ENCODE measurements around the gene ZBTB16. TPM values are rescaled to one million over a fixed set of nuclear protein-coding genes. Genes with fewer than 3 reads are reported as not detected.

ZBTB16 gene
- total RNA-seq, 1 donor: under 0.01 TPM

DNA sequence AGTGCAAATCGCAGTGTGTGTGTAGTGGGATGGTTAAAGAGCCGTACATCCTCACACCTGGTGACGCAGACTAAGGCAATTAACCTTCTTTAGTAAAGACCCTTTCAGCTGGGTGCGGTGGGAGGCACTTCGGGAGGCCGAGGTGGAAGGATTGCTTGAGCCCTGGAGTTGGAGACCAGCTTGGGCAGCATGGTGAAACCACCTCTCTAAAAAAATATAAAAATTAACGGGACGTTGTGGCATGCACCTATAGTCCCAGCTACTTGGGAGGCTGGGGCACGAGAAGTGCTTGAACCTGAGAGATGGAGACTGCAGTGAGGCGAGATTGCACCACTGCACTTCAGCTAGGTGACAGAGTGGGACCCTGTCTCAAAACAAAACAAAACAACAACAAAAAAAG, 31.5 kb downstream of the ZBTB16 start:
- Histone ChIP-seq H3K9me3 (ENCODE audit: low read depth, low read length) (no peaks in the 10 kb centered on the region), H4K20me1 (ENCODE audit: insufficient read depth, low read length) (no peaks in the 10 kb centered on the region), H3K4me3 (ENCODE audit: insufficient read depth, low read length) (no peak overlapping the region), H3K27me3 (ENCODE audit: insufficient read depth, low read length) (no peaks in the 10 kb centered on the region), H3K36me3 (ENCODE audit: insufficient read depth, low read length) (no peaks in the 10 kb centered on the region), H3K4me1 (ENCODE audit: insufficient read depth, low read length) (no peaks in the 10 kb centered on the region), H3K27ac (ENCODE audit: low read depth, low read length) (no peak overlapping the region), H3K4me2 (ENCODE audit: insufficient read depth, low read length) (no peak overlapping the region), H2AFZ (ENCODE audit: low read length) (no peak overlapping the region), H3K79me2 (ENCODE audit: insufficient read depth, low read length) (no peaks in the 10 kb centered on the region)
- DNase-seq (ENCODE audit: insufficient read length, low spot score, missing footprints): no peak
- TF ChIP-seq, protein P1, sequence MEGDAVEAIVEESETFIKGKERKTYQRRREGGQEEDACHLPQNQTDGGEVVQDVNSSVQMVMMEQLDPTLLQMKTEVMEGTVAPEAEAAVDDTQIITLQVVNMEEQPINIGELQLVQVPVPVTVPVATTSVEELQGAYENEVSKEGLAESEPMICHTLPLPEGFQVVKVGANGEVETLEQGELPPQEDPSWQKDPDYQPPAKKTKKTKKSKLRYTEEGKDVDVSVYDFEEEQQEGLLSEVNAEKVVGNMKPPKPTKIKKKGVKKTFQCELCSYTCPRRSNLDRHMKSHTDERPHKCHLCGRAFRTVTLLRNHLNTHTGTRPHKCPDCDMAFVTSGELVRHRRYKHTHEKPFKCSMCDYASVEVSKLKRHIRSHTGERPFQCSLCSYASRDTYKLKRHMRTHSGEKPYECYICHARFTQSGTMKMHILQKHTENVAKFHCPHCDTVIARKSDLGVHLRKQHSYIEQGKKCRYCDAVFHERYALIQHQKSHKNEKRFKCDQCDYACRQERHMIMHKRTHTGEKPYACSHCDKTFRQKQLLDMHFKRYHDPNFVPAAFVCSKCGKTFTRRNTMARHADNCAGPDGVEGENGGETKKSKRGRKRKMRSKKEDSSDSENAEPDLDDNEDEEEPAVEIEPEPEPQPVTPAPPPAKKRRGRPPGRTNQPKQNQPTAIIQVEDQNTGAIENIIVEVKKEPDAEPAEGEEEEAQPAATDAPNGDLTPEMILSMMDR (IDR thresholded peaks at IDR 0.05; ENCODE audit: extremely low read depth, low read depth, low read length): no peak

- no peaks in the 10 kb centered on the region for H3K4me1 ChIP-seq (ENCODE audit: insufficient read depth, low read length)
- no peaks in the 10 kb centered on the region for H3K9me3 ChIP-seq (ENCODE audit: low read depth, low read length)
- no peak for DNase-seq (ENCODE audit: insufficient read length, low spot score, missing footprints)
- TF ChIP-seq, protein P1 (IDR thresholded peaks at IDR 0.05; ENCODE audit: extremely low read depth, low read depth, low read length): no peak
- no peak overlapping the region for H3K27ac ChIP-seq (ENCODE audit: low read depth, low read length)
- H3K36me3 ChIP-seq (ENCODE audit: insufficient read depth, low read length): no peaks in the 10 kb centered on the region
- H3K27me3 ChIP-seq (ENCODE audit: insufficient read depth, low read length): no peaks in the 10 kb centered on the region
- H3K4me3 ChIP-seq (ENCODE audit: insufficient read depth, low read length): no peak overlapping the region
- no peaks in the 10 kb centered on the region for H4K20me1 ChIP-seq (ENCODE audit: insufficient read depth, low read length)
- H3K4me2 ChIP-seq (ENCODE audit: insufficient read depth, low read length): no peak overlapping the region
- no peaks in the 10 kb centered on the region for H3K79me2 ChIP-seq (ENCODE audit: insufficient read depth, low read length)
- no peak overlapping the region for H2AFZ ChIP-seq (ENCODE audit: low read length)
Observed at GRCh38 chr11:114091516-114092397, 32.2 kb downstream of the ZBTB16 start.

DNA sequence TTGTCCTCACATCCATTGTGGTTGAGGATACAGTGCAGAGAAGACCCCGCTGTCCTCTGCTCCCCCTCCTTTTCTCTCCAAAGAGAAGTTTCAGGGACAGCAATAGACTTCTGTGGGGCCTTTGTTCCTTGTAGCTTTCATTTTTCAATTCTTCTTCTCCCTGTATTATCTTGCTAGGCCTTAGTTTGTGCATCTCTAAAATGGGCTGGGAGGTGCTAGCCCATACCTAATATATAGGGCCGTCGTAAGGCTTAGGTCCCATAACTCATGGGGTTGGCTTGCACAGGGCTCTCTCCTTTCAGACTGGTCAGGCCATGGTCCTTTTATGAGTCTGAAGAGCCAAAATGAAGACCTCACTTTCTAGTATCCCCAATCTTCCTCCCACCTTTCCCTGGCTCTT, 33.0 kb downstream of the ZBTB16 start:
- H3K4me1 ChIP-seq (ENCODE audit: insufficient read depth, low read length): no peaks in the 10 kb centered on the region
- H3K4me3 ChIP-seq (ENCODE audit: insufficient read depth, low read length): no peak overlapping the region
- H3K9me3 ChIP-seq (ENCODE audit: low read depth, low read length): no peaks in the 10 kb centered on the region
- no peaks in the 10 kb centered on the region for H4K20me1 ChIP-seq (ENCODE audit: insufficient read depth, low read length)
- H3K4me2 ChIP-seq (ENCODE audit: insufficient read depth, low read length): no peak overlapping the region
- no peak for DNase-seq (ENCODE audit: insufficient read length, low spot score, missing footprints)
- H3K36me3 ChIP-seq (ENCODE audit: insufficient read depth, low read length): no peaks in the 10 kb centered on the region
- TF ChIP-seq, protein P1 (IDR thresholded peaks at IDR 0.05; ENCODE audit: extremely low read depth, low read depth, low read length): no peak
- no peaks in the 10 kb centered on the region for H3K79me2 ChIP-seq (ENCODE audit: insufficient read depth, low read length)
- H2AFZ ChIP-seq (ENCODE audit: low read length): no peak overlapping the region
- H3K27ac ChIP-seq (ENCODE audit: low read depth, low read length): no peak overlapping the region
- no peaks in the 10 kb centered on the region for H3K27me3 ChIP-seq (ENCODE audit: insufficient read depth, low read length)

DNA sequence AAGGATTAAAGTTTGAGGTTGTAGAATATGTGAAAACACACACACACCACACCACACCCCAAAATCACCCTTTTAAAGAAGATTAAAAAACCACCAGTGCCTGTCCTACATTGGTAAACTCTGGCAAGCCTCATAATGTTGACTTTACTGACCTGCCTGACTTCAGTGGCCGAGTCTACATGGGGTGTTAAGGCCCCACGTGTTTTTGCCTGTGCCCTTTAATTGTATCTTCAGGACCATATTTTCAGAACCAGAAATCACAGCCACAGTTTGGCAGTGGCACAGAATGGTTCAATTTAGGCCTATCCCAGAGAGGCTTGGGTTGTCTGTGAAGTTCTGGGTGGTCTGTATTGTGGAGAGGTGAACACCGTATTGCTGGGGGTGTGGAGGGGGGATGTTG, 33.4 kb downstream of the ZBTB16 start:
- Histone ChIP-seq H3K4me2 (ENCODE audit: insufficient read depth, low read length) (no peak overlapping the region), H3K9me3 (ENCODE audit: low read depth, low read length) (no peaks in the 10 kb centered on the region), H3K4me1 (ENCODE audit: insufficient read depth, low read length) (no peaks in the 10 kb centered on the region), H4K20me1 (ENCODE audit: insufficient read depth, low read length) (no peaks in the 10 kb centered on the region), H3K79me2 (ENCODE audit: insufficient read depth, low read length) (no peaks in the 10 kb centered on the region), H3K36me3 (ENCODE audit: insufficient read depth, low read length) (no peaks in the 10 kb centered on the region), H3K27ac (ENCODE audit: low read depth, low read length) (no peak overlapping the region), H3K4me3 (ENCODE audit: insufficient read depth, low read length) (no peak overlapping the region), H2AFZ (ENCODE audit: low read length) (no peak overlapping the region), H3K27me3 (ENCODE audit: insufficient read depth, low read length) (no peaks in the 10 kb centered on the region)
- TF ChIP-seq, protein P1 (IDR thresholded peaks at IDR 0.05; ENCODE audit: extremely low read depth, low read depth, low read length): no peak
- DNase-seq (ENCODE audit: insufficient read length, low spot score, missing footprints): no peak
